ENCODE results near the gene GEN1.

GEN1 gene

GRCh38 chr2:17827785-17828184 lies 73.8 kb downstream of the GEN1 start:
- DNase-seq, result no peak

GRCh38 chr2:17830053-17831034 lies 76.4 kb downstream of the GEN1 start:
- DNase-seq, result peak; percentile 9

GRCh38 chr2:17835516-17835915 lies 81.6 kb downstream of the GEN1 start:
- no peak for DNase-seq
